ENCODE measurements around the gene HPCAL4. TPM values are rescaled to one million over a fixed set of nuclear protein-coding genes. Genes with fewer than 3 reads are reported as not detected.

Gene HPCAL4
- total RNA-seq, 1 experiment from 2014 or later = 0.50 TPM

- no peak for TF ChIP-seq ATF6 (CRISPR knock-in tag; IDR thresholded peaks at IDR 0.05)
- no peak for TF ChIP-seq EMX1 (CRISPR knock-in tag; IDR thresholded peaks at IDR 0.05)
- TF ChIP-seq GABPB1 (CRISPR knock-in tag; IDR thresholded peaks at IDR 0.05) = no peak
- TF ChIP-seq ZNF281 (CRISPR knock-in tag; IDR thresholded peaks at IDR 0.05) = peak; percentile 68; the same call in 1 of the 2 replicates
- no peak for TF ChIP-seq JUN (CRISPR knock-in tag; IDR thresholded peaks at IDR 0.05)
- no peak for TF ChIP-seq KAT7 (CRISPR knock-in tag; IDR thresholded peaks at IDR 0.05; ENCODE audit: borderline replicate concordance)
- no peak for TF ChIP-seq ZBTB43 (CRISPR knock-in tag; IDR thresholded peaks at IDR 0.05)
- TF ChIP-seq ZNF396 (CRISPR knock-in tag; IDR thresholded peaks at IDR 0.05; ENCODE audit: borderline replicate concordance) = no peak
- TF ChIP-seq MAX (CRISPR knock-in tag; IDR thresholded peaks at IDR 0.05) = peak; percentile 94
- TF ChIP-seq E2F1 (CRISPR knock-in tag; IDR thresholded peaks at IDR 0.05) = peak; percentile 67; the same call in 1 of the 2 replicates
- TF ChIP-seq ARID4B (CRISPR knock-in tag; IDR thresholded peaks at IDR 0.05; ENCODE audit: borderline replicate concordance) = peak; percentile 34; the same call in 1 of the 2 replicates
- 0 out of 2 replicates have a peak, but pooled peaks have one; percentile 36 for TF ChIP-seq HMGXB4 (CRISPR knock-in tag; IDR thresholded peaks at IDR 0.05)
- TF ChIP-seq FOXK1 (CRISPR knock-in tag; IDR thresholded peaks at IDR 0.05) = 0 out of 2 replicates have a peak, but pooled peaks have one; percentile 72
- no peak for TF ChIP-seq ZNF317 (CRISPR knock-in tag; IDR thresholded peaks at IDR 0.05; ENCODE audit: borderline replicate concordance, low read depth)
- no peak for TF ChIP-seq ZSCAN18 (CRISPR knock-in tag; IDR thresholded peaks at IDR 0.05)
- peak; percentile 78; the same call in 1 of the 2 replicates for TF ChIP-seq NFE2L1 (CRISPR knock-in tag; IDR thresholded peaks at IDR 0.05)
- no peak for TF ChIP-seq ZNF425 (CRISPR knock-in tag; conservative IDR thresholded peaks at IDR 0.05)
- no peak for TF ChIP-seq IRF2 (CRISPR knock-in tag; IDR thresholded peaks at IDR 0.05; ENCODE audit: borderline replicate concordance, low read depth)
These were observed 1.2 kb upstream of the HPCAL4 start (continued) for GRCh38 chr1:39692152-39693074.
